GM12864 (cell line): Measurements from ENCODE around the gene THAP4.

Source experiments
- DNase-seq: peaks from one replicate; pipeline ENCODE4 v3.0.0-alpha.2; 2011; ENCODE audit warnings: low read depth
- H3K4me3 ChIP-seq: 2 replicates; pipeline ENCODE4 v1.5.1; 2011; ENCODE audit warnings: mild to moderate bottlenecking, low read depth, low read length, control low read depth
- TF ChIP-seq, protein P1 (sequence below): IDR thresholded peaks from 2 replicates; pipeline ENCODE4 v1.5.1; 2011; ENCODE audit warnings: low read depth, mild to moderate bottlenecking, moderate library complexity, low read length, control low read depth, inconsistent platforms; ENCODE audit errors: missing control alignments

Gene THAP4

GRCh38 chr2:241540771-241541561 is 96.0 kb downstream of the THAP4 start:
- no peak for DNase-seq
- TF ChIP-seq, protein P1, sequence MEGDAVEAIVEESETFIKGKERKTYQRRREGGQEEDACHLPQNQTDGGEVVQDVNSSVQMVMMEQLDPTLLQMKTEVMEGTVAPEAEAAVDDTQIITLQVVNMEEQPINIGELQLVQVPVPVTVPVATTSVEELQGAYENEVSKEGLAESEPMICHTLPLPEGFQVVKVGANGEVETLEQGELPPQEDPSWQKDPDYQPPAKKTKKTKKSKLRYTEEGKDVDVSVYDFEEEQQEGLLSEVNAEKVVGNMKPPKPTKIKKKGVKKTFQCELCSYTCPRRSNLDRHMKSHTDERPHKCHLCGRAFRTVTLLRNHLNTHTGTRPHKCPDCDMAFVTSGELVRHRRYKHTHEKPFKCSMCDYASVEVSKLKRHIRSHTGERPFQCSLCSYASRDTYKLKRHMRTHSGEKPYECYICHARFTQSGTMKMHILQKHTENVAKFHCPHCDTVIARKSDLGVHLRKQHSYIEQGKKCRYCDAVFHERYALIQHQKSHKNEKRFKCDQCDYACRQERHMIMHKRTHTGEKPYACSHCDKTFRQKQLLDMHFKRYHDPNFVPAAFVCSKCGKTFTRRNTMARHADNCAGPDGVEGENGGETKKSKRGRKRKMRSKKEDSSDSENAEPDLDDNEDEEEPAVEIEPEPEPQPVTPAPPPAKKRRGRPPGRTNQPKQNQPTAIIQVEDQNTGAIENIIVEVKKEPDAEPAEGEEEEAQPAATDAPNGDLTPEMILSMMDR: no peak
- no peak overlapping the region for H3K4me3 ChIP-seq

DNA sequence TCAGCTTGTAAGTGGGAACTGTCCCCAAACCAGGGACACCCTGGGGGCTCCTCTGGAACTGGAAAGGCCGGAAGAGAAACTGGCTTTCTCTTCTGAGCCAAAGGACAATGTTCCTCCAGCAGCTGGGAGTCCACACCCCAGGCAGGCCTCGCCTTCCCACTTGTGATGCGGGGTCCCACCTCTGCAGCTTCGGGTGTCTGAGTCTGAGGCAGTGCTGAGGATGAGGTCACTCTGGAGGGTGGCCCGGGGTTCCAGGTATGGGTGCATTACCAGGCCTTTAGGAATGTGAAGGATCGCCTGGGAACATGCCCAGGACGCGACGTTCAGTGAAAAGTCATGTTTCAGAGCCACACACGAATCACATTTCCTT is 96.6 kb downstream of the THAP4 start:
- no peak for DNase-seq
- no peak overlapping the region for H3K4me3 ChIP-seq
- TF ChIP-seq, protein P1: no peak

- TF ChIP-seq, protein P1: no peak
- H3K4me3 ChIP-seq: no peak overlapping the region
- no peak for DNase-seq
Observed at GRCh38 chr2:241539616-241540374, 97.2 kb downstream of the THAP4 start.

DNA sequence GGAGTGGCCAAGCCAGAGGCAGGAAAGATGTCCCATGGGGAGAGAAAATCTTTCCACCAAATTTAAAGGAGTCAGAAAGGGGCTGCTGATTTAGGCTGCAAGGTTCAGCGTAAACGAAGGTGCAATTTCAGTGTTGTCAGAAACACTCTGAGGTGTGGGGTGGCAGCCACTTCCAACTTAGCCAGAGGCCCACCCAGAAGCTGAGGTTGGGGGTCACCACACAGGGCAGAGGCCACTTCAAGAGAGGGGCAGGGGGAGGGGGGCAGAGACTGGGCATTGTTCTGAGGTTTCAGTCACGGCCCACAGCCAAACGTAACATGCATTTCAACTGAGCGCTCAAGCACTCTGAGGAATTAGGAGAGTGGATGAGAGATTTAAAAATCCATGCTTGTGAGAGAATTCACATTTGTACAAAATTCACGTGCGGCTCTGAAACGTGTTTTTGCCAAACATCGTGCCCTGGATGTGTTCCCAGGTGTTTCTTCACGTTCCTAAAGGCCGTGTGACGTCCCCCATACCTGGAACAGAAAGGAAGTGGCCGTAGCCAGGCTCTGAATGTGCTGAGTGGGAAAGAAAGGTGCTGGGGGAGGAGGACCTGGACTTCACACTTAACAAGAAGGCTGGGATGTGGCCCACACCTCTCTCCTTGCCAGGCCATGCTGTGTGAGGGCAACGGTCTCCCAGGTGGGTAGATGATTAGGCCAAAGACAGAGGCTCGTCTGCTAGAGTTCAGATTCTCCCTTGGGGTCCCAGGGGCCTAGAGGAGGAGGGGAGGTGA is 97.9 kb downstream of the THAP4 start:
- TF ChIP-seq, protein P1: no peak
- H3K4me3 ChIP-seq: no peak overlapping the region
- DNase-seq: no peak

- TF ChIP-seq, protein P1: no peak
- no peak overlapping the region for H3K4me3 ChIP-seq
- DNase-seq: no peak
Observed at GRCh38 chr2:241535871-241536655, 100.9 kb downstream of the THAP4 start.

DNA sequence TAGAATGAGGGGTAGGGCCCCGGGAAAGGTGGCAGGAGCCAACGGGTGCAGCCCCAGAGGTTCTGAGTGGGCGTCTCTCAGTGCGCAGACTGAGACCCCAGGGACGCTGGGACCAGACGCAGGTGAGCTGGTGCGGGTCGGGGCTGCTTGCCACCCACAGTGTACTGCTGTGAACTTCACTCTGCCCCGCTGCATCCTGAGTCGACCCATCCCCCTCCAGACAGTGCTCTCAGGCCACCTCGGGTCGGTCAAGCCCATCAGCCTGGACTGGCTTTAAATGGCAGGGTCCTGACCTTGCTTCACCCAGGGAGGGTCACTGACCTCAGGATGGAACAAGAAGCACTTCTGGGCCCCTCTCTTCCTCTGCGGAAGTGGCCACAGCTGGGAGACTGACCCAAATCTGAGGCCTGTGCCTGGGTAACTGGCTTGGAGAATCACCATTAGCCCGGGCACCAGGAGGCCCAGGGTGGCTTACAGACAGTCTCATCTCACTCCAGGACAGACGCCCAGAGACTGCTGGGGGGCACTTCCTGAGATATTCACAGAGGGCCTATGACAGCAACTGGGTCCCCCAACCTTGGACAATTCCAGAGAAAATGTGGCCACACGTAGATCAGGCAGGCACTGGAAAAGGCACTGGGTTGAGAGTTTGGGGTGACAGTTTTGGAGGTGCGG is 102.1 kb downstream of the THAP4 start:
- no peak for DNase-seq
- no peak overlapping the region for H3K4me3 ChIP-seq
- TF ChIP-seq, protein P1: no peak
